Endothelial cell of umbilical vein (primary cell): ENCODE measurements around the gene CELF5. TPM values are rescaled to one million over a fixed set of nuclear protein-coding genes. Genes with fewer than 3 reads are reported as not detected.

Experiments used
- BruUV-seq: library from RNA; stranded (reverse); fragments of 400-500 nt; replicated peaks from 2 replicates; lab custom pipeline; 2021; lab: Mats Ljungman, UMichigan
- CTCF ChIA-PET: fragments of 300-600, 350-600 bp; sonication (Branson Sonifier 250); formaldehyde crosslinking; loops from one replicate; lab custom pipeline; 2021; ENCODE audit warnings: antibody characterized with exemption, inconsistent platforms; lab: Charles Lee
- POLR2A ChIA-PET: fragments of 300-600, 350-600 bp; sonication (Branson Sonifier 250); formaldehyde crosslinking; loops from one replicate; lab custom pipeline; 2021; ENCODE audit warnings: antibody characterized with exemption, inconsistent platforms; lab: Charles Lee
- DNase-seq: peaks from one replicate; pipeline ENCODE4 v3.0.0-alpha.2; 2011; ENCODE audit warnings: low read depth, low spot score
- FAIRE-seq: peaks from 2 replicates; lab custom pipeline; 2011; peaks lifted over from hg19 to GRCh38; lab: Jason Lieb, UNC
- H2AFZ ChIP-seq: 2 replicates; pipeline ENCODE4 v1.6.0; 2012; ENCODE audit warnings: low read depth, low read length, control low read depth, inconsistent platforms
- H3K27ac ChIP-seq: 2 replicates; pipeline ENCODE4 v1.5.1; 2011; ENCODE audit warnings: low read depth, mild to moderate bottlenecking, control low read depth, low read length, moderate library complexity; ENCODE audit not compliant: insufficient read depth
- H3K27me3 ChIP-seq, 2 experiments: 2 replicates each; pipeline versions ENCODE4 v1.6.0 to v1.6.1; 2011; ENCODE audit warnings: low read length in 2 of 2, mixed read lengths in 1 of 2; ENCODE audit not compliant: control insufficient read depth in 2 of 2, insufficient read depth in 2 of 2
- H3K36me3 ChIP-seq, 2 experiments: 2 replicates in 1 of 2; 3 replicates in 1 of 2; pipeline ENCODE4 v1.5.1; 2011; ENCODE audit warnings: low read length in 2 of 2, mild to moderate bottlenecking in 1 of 2, moderate library complexity in 1 of 2; ENCODE audit not compliant: control insufficient read depth in 2 of 2, insufficient read depth in 2 of 2; ENCODE audit errors: extremely low read depth in 1 of 2
- H3K4me1 ChIP-seq: 3 replicates; pipeline ENCODE4 v1.5.1; 2011; ENCODE audit warnings: mild to moderate bottlenecking, low read length; ENCODE audit not compliant: control insufficient read depth, insufficient read depth; ENCODE audit errors: extremely low read depth
- H3K4me2 ChIP-seq: 2 replicates; pipeline ENCODE4 v1.6.1; 2011; ENCODE audit warnings: low read length, control low read depth, mixed read lengths; ENCODE audit not compliant: insufficient read depth
- H3K4me3 ChIP-seq, 3 experiments: fragments of 200-600 bp in 1 of 3; sonication (generic), shearing (Covaris generic) in 1 of 3; replicated peaks in 1 of 3; 2 replicates each; pipeline ENCODE4 v1.5.1; 2011 to 2016; ENCODE audit warnings: control low read depth in 3 of 3, low read length in 3 of 3, mild to moderate bottlenecking in 2 of 3, inconsistent platforms in 1 of 3, low read depth in 1 of 3, moderate library complexity in 1 of 3; ENCODE audit not compliant: insufficient read depth in 1 of 3
- H3K79me2 ChIP-seq: 2 replicates; pipeline ENCODE4 v1.6.0; 2012; ENCODE audit warnings: low read length, inconsistent platforms; ENCODE audit not compliant: control insufficient read depth, insufficient read depth
- H3K9ac ChIP-seq: replicated peaks from 2 replicates; pipeline ENCODE3; 2011; ENCODE audit warnings: low read length, control low read depth; ENCODE audit not compliant: insufficient read depth; ENCODE audit errors: extremely low read depth
- H3K9me1 ChIP-seq: replicated peaks from 3 replicates; pipeline ENCODE4 v1.6.0; 2011; ENCODE audit warnings: mild to moderate bottlenecking, low read length; ENCODE audit not compliant: control insufficient read depth, insufficient read depth; ENCODE audit errors: extremely low read depth
- H3K9me3 ChIP-seq: replicated peaks from 2 replicates; pipeline ENCODE4 v1.5.1; 2012; ENCODE audit warnings: low read length, inconsistent platforms; ENCODE audit not compliant: control insufficient read depth, insufficient read depth
- H4K20me1 ChIP-seq: replicated peaks from 2 replicates; pipeline ENCODE3; 2011; ENCODE audit warnings: mild to moderate bottlenecking, low read length; ENCODE audit not compliant: control insufficient read depth, insufficient read depth; ENCODE audit errors: extremely low read depth
- EZH2 ChIP-seq: IDR thresholded peaks from 2 replicates; pipeline ENCODE4 v1.6.1; 2012; ENCODE audit warnings: borderline replicate concordance, low read depth, mild to moderate bottlenecking, moderate library complexity, low read length, inconsistent platforms; ENCODE audit not compliant: severe bottlenecking
- FOS ChIP-seq: IDR thresholded peaks from 2 replicates; pipeline ENCODE4 v1.6.1; 2011; ENCODE audit warnings: mild to moderate bottlenecking, low read length, moderate library complexity, borderline replicate concordance; ENCODE audit not compliant: insufficient read depth
- GATA2 ChIP-seq: IDR thresholded peaks from 2 replicates; pipeline ENCODE4 v1.7.0; 2011; ENCODE audit warnings: low read depth, mild to moderate bottlenecking, moderate library complexity, mixed read lengths, low read length; ENCODE audit not compliant: insufficient read length, insufficient read depth
- JUN ChIP-seq: IDR thresholded peaks from 2 replicates; pipeline ENCODE4 v1.6.1; 2011; ENCODE audit warnings: borderline replicate concordance, low read depth; ENCODE audit not compliant: insufficient read length, insufficient read depth
- MAX ChIP-seq: IDR thresholded peaks from 2 replicates; pipeline ENCODE4 v1.6.1; 2011; ENCODE audit not compliant: insufficient read depth, insufficient read length
- MYC ChIP-seq: IDR thresholded peaks from one replicate; pipeline ENCODE4 v1.6.1; 2011; ENCODE audit warnings: mild to moderate bottlenecking, low read depth, low read length
- POLR2A ChIP-seq: IDR thresholded peaks from 2 replicates; pipeline ENCODE4 v1.6.1; 2012; ENCODE audit warnings: low read depth, mild to moderate bottlenecking, control low read depth, low read length
- POLR2AphosphoS5 ChIP-seq: IDR thresholded peaks from 2 replicates; pipeline ENCODE4 v1.6.1; 2012; ENCODE audit warnings: low read depth, mild to moderate bottlenecking, control low read depth, low read length, moderate library complexity; ENCODE audit not compliant: insufficient read depth
- dilution Hi-C: fragments of 300-500 bp; cut with MboI; formaldehyde crosslinking; loops from one replicate; pipeline ENCODE4 v1.15.0; 2019; ENCODE audit warnings: low sequenced_read_pairs; ENCODE audit not compliant: extremely low pct_ligation_motif_present
- intact Hi-C: fragments of 100-400 bp; cut with micrococcal nuclease; formaldehyde crosslinking; loops from one replicate; pipeline ENCODE4 v1.10.0; 2022
- polyA plus RNA-seq, 4 experiments: library from polyadenylated mRNA; depleted of rRNA in 3 of 4; stranded (reverse) in 3 of 4; unstranded in 1 of 4; fragments of >200 nt; gene quantifications; 2 replicates each; pipeline versions ENCODE4 v1.2.1 to v1.2.3, GENCODE V29; 2011 to 2012; ENCODE audit warnings: missing spikeins in 1 of 4
- total RNA-seq: library from RNA; stranded (reverse); gene quantifications from 2 replicates; pipeline ENCODE4 v1.2.3, GENCODE V29; 2021
- TF ChIP-seq, protein P1 (sequence below), 2 donors: IDR thresholded peaks; 1 replicate in 1 of 2; 2 replicates in 1 of 2; pipeline ENCODE4 v1.5.1; 2011; ENCODE audit warnings: low read length in 2 of 2, mild to moderate bottlenecking in 2 of 2, moderate library complexity in 2 of 2, control low read depth in 1 of 2, inconsistent platforms in 1 of 2, low read depth in 1 of 2; ENCODE audit not compliant: insufficient read depth in 1 of 2; ENCODE audit errors: extremely low read depth in 1 of 2

The CELF5 gene
- total and polyA plus RNA-seq, 2 donors (not counting 3 experiments of a cell fraction or from before 2014, with no cell fraction given): not detected

- ChIA-PET CTCF (interaction anchor here (1.9 kb wide), 1 partner anchor 25 kb away, joined by 7 read pairs; the partner anchor contains the start of gene CELF5), POLR2A (no interaction called here)
- Histone ChIP-seq H2AFZ (no peak overlapping the region), H3K79me2 (no peaks in the 10 kb centered on the region), H3K9ac (no peak overlapping the region), H3K36me3 (no peaks in the 10 kb centered on the region), H3K4me1 (no peaks in the 10 kb centered on the region), H3K9me3 (no peaks in the 10 kb centered on the region), H3K4me2 (no peak overlapping the region), H3K27ac (no peak overlapping the region), H3K27me3 (no peaks in the 10 kb centered on the region), H3K4me3 (no peak overlapping the region), H4K20me1 (no peaks in the 10 kb centered on the region), H3K9me1 (no peaks in the 10 kb centered on the region)
- dilution Hi-C loops (no loop called here), intact Hi-C loops (no loop called here)
- DNase-seq: no peak
- FAIRE-seq: no peak
- no TSS peak for BruUV-seq
- TF ChIP-seq FOS: no peak
- TF ChIP-seq MAX: no peak
- TF ChIP-seq POLR2A: no peak
- TF ChIP-seq JUN: no peak
- no peak for TF ChIP-seq GATA2
- TF ChIP-seq, protein P1, sequence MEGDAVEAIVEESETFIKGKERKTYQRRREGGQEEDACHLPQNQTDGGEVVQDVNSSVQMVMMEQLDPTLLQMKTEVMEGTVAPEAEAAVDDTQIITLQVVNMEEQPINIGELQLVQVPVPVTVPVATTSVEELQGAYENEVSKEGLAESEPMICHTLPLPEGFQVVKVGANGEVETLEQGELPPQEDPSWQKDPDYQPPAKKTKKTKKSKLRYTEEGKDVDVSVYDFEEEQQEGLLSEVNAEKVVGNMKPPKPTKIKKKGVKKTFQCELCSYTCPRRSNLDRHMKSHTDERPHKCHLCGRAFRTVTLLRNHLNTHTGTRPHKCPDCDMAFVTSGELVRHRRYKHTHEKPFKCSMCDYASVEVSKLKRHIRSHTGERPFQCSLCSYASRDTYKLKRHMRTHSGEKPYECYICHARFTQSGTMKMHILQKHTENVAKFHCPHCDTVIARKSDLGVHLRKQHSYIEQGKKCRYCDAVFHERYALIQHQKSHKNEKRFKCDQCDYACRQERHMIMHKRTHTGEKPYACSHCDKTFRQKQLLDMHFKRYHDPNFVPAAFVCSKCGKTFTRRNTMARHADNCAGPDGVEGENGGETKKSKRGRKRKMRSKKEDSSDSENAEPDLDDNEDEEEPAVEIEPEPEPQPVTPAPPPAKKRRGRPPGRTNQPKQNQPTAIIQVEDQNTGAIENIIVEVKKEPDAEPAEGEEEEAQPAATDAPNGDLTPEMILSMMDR (IDR thresholded peaks at IDR 0.05; ENCODE audit: extremely low read depth in 1 of 2, insufficient read depth in 1 of 2, low read depth in 1 of 2, low read length in 2 of 2): no peak
- no peak for TF ChIP-seq EZH2
- no peak for TF ChIP-seq POLR2AphosphoS5
- no peak for TF ChIP-seq MYC
Measured at GRCh38 chr19:3249408-3249807, 24.9 kb downstream of the CELF5 start.
